ENCODE results near the gene MUC3A.

DNA sequence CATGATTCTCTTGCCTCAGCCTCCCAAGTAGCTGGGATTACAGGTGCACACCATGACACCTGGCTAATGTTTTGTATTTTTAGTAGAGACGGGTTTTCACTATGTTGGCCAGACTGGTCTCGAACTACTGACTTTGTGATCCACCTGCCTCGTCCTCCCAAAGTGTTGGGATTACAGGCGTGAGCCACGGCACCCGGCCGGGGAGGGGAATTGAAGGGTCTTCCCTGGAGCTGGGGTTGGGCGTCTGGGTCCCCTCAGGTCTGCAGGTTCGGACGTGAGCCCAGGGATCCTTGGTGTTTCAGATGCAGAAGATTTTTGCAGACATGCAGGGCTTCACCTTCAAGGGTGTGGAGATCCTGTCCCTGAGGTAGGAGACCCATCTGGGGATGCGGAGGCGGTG lies 14.1 kb downstream of the MUC3A start:
- TF ChIP-seq, protein P1, sequence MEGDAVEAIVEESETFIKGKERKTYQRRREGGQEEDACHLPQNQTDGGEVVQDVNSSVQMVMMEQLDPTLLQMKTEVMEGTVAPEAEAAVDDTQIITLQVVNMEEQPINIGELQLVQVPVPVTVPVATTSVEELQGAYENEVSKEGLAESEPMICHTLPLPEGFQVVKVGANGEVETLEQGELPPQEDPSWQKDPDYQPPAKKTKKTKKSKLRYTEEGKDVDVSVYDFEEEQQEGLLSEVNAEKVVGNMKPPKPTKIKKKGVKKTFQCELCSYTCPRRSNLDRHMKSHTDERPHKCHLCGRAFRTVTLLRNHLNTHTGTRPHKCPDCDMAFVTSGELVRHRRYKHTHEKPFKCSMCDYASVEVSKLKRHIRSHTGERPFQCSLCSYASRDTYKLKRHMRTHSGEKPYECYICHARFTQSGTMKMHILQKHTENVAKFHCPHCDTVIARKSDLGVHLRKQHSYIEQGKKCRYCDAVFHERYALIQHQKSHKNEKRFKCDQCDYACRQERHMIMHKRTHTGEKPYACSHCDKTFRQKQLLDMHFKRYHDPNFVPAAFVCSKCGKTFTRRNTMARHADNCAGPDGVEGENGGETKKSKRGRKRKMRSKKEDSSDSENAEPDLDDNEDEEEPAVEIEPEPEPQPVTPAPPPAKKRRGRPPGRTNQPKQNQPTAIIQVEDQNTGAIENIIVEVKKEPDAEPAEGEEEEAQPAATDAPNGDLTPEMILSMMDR (IDR thresholded peaks at IDR 0.05 in 4 of 5, conservative IDR thresholded peaks at IDR 0.05 in 1 of 5): no peak
- TF ChIP-seq POLR2A (IDR thresholded peaks at IDR 0.05): no peak
